Smooth muscle cell (in vitro differentiated cells): ENCODE results near the gene PRKCE. TPM values are rescaled to one million over a fixed set of nuclear protein-coding genes. Genes with fewer than 3 reads are reported as not detected.

Experiments used
- DNase-seq: peaks from one replicate; lab custom pipeline; 2025; ENCODE audit not compliant: unreplicated experiment; lab: John Stamatoyannopoulos, UW
- H2AFZ ChIP-seq: fragments of 200-600 bp; sonication (generic); 2 replicates; pipeline ENCODE4 v1.6.0; 2016; ENCODE audit warnings: antibody characterized with exemption, low read depth, mild to moderate bottlenecking
- H3F3A ChIP-seq: fragments of 200-600 bp; sonication (generic); 2 replicates; pipeline ENCODE4 v1.6.0; 2017; ENCODE audit warnings: antibody characterized with exemption, low read depth
- H3K27ac ChIP-seq: fragments of 200-600 bp; sonication (generic); 2 replicates; pipeline ENCODE4 v1.5.1; 2016; ENCODE audit warnings: low read depth, mild to moderate bottlenecking
- H3K27me3 ChIP-seq: fragments of 200-600 bp; sonication (generic); 2 replicates; pipeline ENCODE4 v1.6.1; 2016; ENCODE audit warnings: low read depth, mild to moderate bottlenecking
- H3K36me3 ChIP-seq: fragments of 200-600 bp; sonication (generic); 2 replicates; pipeline ENCODE4 v1.5.1; 2016; ENCODE audit warnings: low read depth
- H3K4me1 ChIP-seq: fragments of 200-600 bp; sonication (generic); 2 replicates; pipeline ENCODE4 v1.5.1; 2016; ENCODE audit warnings: low read depth
- H3K4me2 ChIP-seq: fragments of 200-600 bp; sonication (generic); 2 replicates; pipeline ENCODE4 v1.6.0; 2016; ENCODE audit warnings: mild to moderate bottlenecking
- H3K4me3 ChIP-seq: fragments of 200-600 bp; sonication (generic); 2 replicates; pipeline ENCODE4 v1.5.1; 2016; ENCODE audit warnings: mild to moderate bottlenecking
- H3K79me2 ChIP-seq: fragments of 200-600 bp; sonication (generic); 2 replicates; pipeline ENCODE4 v1.6.0; 2016; ENCODE audit warnings: low read depth, mild to moderate bottlenecking
- H3K9ac ChIP-seq: fragments of 200-600 bp; sonication (generic); 2 replicates; pipeline ENCODE4 v1.6.0; 2016; ENCODE audit warnings: low read depth
- H3K9me3 ChIP-seq: fragments of 200-600 bp; sonication (generic); replicated peaks from 2 replicates; pipeline ENCODE4 v1.5.1; 2016; ENCODE audit warnings: low read depth
- H4K20me1 ChIP-seq: fragments of 200-600 bp; sonication (generic); 2 replicates; pipeline ENCODE4 v1.6.0; 2016; ENCODE audit warnings: low read depth
- CTCF ChIP-seq: fragments of 200-600 bp; sonication (generic); IDR thresholded peaks from 2 replicates; pipeline ENCODE4 v1.5.1; 2017; ENCODE audit warnings: borderline replicate concordance, mild to moderate bottlenecking, antibody characterized with exemption; ENCODE audit not compliant: insufficient read depth, poor library complexity, severe bottlenecking
- WGBS: methylation state at CpG from one replicate; pipeline ENCODE4 v1.1.7; 2016; ENCODE audit warnings: low lambda C conversion rate; 5-methylcytosine and 5-hydroxymethylcytosine counted together
- polyA plus RNA-seq: library from polyadenylated mRNA; unstranded; fragments of >200 nt; fragmentation: Nextera tagmentation; extraction: Ambion mirVana; gene quantifications from 2 replicates; pipeline ENCODE4 v1.2.1, GENCODE V29; 2016
- total RNA-seq: library from RNA; depleted of rRNA; stranded (reverse); fragments of >200 nt; gene quantifications from 2 replicates; pipeline ENCODE4 v1.2.3, GENCODE V29; 2014

Gene PRKCE
- total and polyA plus RNA-seq, 2 experiments from 2014 or later: 20.6 to 29.1 TPM

GRCh38 chr2:45769854-45770576 is 118.5 kb downstream of the PRKCE start:
- Histone ChIP-seq H3K4me2 (no peak overlapping the region), H3K4me3 (no peak overlapping the region), H3K36me3 (no peaks in the 10 kb centered on the region), H3F3A (peaks cover 10% of the 10 kb centered on the region), H3K9me3 (no peaks in the 10 kb centered on the region), H2AFZ (no peak overlapping the region), H3K79me2 (peaks cover 67% of the 10 kb centered on the region), H3K9ac (no peak overlapping the region), H3K27ac (no peak overlapping the region), H4K20me1 (no peaks in the 10 kb centered on the region), H3K27me3 (no peaks in the 10 kb centered on the region), H3K4me1 (peaks cover 21% of the 10 kb centered on the region)
- DNase-seq: no peak
- no peak for TF ChIP-seq CTCF
- WGBS: 92% methylated on average over 15 of the region's 15 CpGs

- Histone ChIP-seq H3K4me1 (peaks cover 13% of the 10 kb centered on the region), H3F3A (peaks cover 4% of the 10 kb centered on the region), H4K20me1 (no peaks in the 10 kb centered on the region), H3K27ac (no peak overlapping the region), H3K4me2 (no peak overlapping the region), H3K36me3 (no peaks in the 10 kb centered on the region), H3K79me2 (peaks cover 59% of the 10 kb centered on the region), H3K9me3 (no peaks in the 10 kb centered on the region), H3K4me3 (no peak overlapping the region), H2AFZ (no peak overlapping the region), H3K27me3 (no peaks in the 10 kb centered on the region), H3K9ac (no peak overlapping the region)
- no peak for TF ChIP-seq CTCF
- 61% methylated on average over 1 of the region's 1 CpG for whole genome bisulfite sequencing
- no peak for DNase-seq
Measured at GRCh38 chr2:45770811-45771210, 119.3 kb downstream of the PRKCE start.

GRCh38 chr2:45771261-45771660 is 119.8 kb downstream of the PRKCE start:
- 67% methylated on average over 10 of the region's 10 CpGs for WGBS
- no peak for DNase-seq
- no peak overlapping the region for H3K4me3 ChIP-seq
- H4K20me1 ChIP-seq: no peaks in the 10 kb centered on the region
- H3K79me2 ChIP-seq: peaks cover 57% of the 10 kb centered on the region
- H3K36me3 ChIP-seq: no peaks in the 10 kb centered on the region
- H3K27me3 ChIP-seq: no peaks in the 10 kb centered on the region
- no peaks in the 10 kb centered on the region for H3K9me3 ChIP-seq
- H3K27ac ChIP-seq: no peak overlapping the region
- no peak overlapping the region for H3K9ac ChIP-seq
- H3K4me1 ChIP-seq: peaks cover 10% of the 10 kb centered on the region
- no peak overlapping the region for H3K4me2 ChIP-seq
- no peaks in the 10 kb centered on the region for H3F3A ChIP-seq
- TF ChIP-seq CTCF: no peak
- H2AFZ ChIP-seq: no peak overlapping the region

GRCh38 chr2:45772038-45772437 is 120.6 kb downstream of the PRKCE start:
- H3K79me2 ChIP-seq: peaks cover 49% of the 10 kb centered on the region

More at GRCh38 chr2:45772038-45772437, 120.6 kb downstream of the PRKCE start:
- no peak for TF ChIP-seq CTCF
- H4K20me1 ChIP-seq: no peaks in the 10 kb centered on the region
- WGBS: 48% methylated on average over 2 of the region's 2 CpGs
- peaks cover 16% of the 10 kb centered on the region for H3K4me1 ChIP-seq
- H3F3A ChIP-seq: peaks cover 7% of the 10 kb centered on the region
- no peak overlapping the region for H2AFZ ChIP-seq
- H3K9me3 ChIP-seq: no peaks in the 10 kb centered on the region
- no peaks in the 10 kb centered on the region for H3K36me3 ChIP-seq
- H3K27ac ChIP-seq: no peak overlapping the region
- H3K4me3 ChIP-seq: no peak overlapping the region
- no peaks in the 10 kb centered on the region for H3K27me3 ChIP-seq
- no peak for DNase-seq
- no peak overlapping the region for H3K9ac ChIP-seq
- no peak overlapping the region for H3K4me2 ChIP-seq
